ENCODE results near the gene HOXA6.

DNA sequence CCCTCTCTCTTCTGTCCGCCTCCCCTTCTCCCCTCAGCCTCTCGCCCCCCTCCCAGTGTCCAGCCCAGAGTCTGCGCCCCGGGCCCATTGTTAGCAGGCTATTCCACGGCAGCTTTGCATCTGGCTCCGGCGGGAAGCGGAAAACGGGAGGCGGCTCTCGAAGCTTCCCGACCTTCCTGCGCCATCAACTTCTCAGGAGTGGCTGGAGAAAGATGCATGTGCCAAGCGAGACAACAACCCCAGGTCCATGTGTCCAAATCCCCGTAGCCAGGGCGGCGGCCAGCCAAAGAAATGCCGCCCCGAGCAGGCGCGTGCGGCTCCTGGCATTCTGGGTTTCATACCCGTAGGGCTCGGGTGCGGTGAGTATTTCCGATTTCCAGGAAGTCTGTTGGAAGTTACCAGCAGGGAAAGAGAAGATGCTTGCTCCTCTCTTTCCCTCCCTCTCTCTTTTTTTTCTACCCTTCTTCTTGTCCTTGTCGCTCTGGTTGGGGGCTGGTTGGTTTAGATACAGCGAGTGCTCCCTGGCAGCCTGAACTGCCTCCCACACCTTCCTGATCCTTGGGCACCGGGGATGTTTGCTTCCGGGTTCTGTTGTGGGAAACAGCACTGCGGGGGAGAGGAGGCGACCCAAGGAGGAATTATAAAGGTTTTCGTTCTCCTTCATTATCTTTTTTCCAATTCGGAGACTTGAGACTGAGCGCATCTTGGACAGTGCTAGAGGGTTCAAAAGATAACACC, 43.9 kb downstream of the HOXA6 start:
- TF ChIP-seq, protein P1, sequence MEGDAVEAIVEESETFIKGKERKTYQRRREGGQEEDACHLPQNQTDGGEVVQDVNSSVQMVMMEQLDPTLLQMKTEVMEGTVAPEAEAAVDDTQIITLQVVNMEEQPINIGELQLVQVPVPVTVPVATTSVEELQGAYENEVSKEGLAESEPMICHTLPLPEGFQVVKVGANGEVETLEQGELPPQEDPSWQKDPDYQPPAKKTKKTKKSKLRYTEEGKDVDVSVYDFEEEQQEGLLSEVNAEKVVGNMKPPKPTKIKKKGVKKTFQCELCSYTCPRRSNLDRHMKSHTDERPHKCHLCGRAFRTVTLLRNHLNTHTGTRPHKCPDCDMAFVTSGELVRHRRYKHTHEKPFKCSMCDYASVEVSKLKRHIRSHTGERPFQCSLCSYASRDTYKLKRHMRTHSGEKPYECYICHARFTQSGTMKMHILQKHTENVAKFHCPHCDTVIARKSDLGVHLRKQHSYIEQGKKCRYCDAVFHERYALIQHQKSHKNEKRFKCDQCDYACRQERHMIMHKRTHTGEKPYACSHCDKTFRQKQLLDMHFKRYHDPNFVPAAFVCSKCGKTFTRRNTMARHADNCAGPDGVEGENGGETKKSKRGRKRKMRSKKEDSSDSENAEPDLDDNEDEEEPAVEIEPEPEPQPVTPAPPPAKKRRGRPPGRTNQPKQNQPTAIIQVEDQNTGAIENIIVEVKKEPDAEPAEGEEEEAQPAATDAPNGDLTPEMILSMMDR (conservative IDR thresholded peaks at IDR 0.05 in 1 of 2, IDR thresholded peaks at IDR 0.05 in 1 of 2; ENCODE audit: low read depth in 1 of 2, low read length in 2 of 2), result no peak
- no peak for TF ChIP-seq EZH2 (IDR thresholded peaks at IDR 0.05; ENCODE audit: low read length, missing control alignments)
